DMS 273 (cell line): ENCODE data around the gene ZYG11B.
"Not testable (repeated sequence)": the region's sequence is repeated elsewhere in the genome, so short reads cannot be mapped to it uniquely, and the experiment has no call there.

Experiments used
- DNase-seq: peaks from one replicate; lab custom pipeline; 2025; ENCODE audit not compliant: unreplicated experiment; lab: John Stamatoyannopoulos, UW

Gene ZYG11B

GRCh38 chr1:52842643-52843310, 116.5 kb downstream of the ZYG11B start, which contains the start of gene ZYG11A:
ZYG11A (plus strand) TSS chr1:52842760; CDS start chr1:52842884, 124 bp downstream.
- DNase-seq = peak; percentile 98

- not testable (repeated sequence) for DNase-seq
Observed at GRCh38 chr1:52845119-52845518, 118.9 kb downstream of the ZYG11B start.

- no peak for DNase-seq
Observed at GRCh38 chr1:52848423-52848822, 122.2 kb downstream of the ZYG11B start.

- no peak for DNase-seq
Observed at GRCh38 chr1:52850951-52851350, 124.7 kb downstream of the ZYG11B start.

GRCh38 chr1:52852854-52853253, 126.6 kb downstream of the ZYG11B start:
- DNase-seq = no peak

GRCh38 chr1:52855584-52855983, 129.3 kb downstream of the ZYG11B start:
- DNase-seq = no peak

- DNase-seq = no peak
Observed at GRCh38 chr1:52856026-52856425, 129.8 kb downstream of the ZYG11B start.

- no peak for DNase-seq
Observed at GRCh38 chr1:52857443-52857842, 131.2 kb downstream of the ZYG11B start.

- no peak for DNase-seq
Observed at GRCh38 chr1:52862666-52863458, 136.6 kb downstream of the ZYG11B start.

GRCh38 chr1:52867087-52867863, 141.0 kb downstream of the ZYG11B start:
- DNase-seq = no peak

GRCh38 chr1:52869727-52870126, 143.5 kb downstream of the ZYG11B start:
- not testable (repeated sequence) for DNase-seq

GRCh38 chr1:52876843-52877242, 150.6 kb downstream of the ZYG11B start:
- DNase-seq = no peak
